DMS 273 (cell line): ENCODE results near the gene ELF5.

Experiments
- DNase-seq: peaks from one replicate; lab custom pipeline; 2025; ENCODE audit not compliant: unreplicated experiment; lab: John Stamatoyannopoulos, UW

ELF5 gene

DNA sequence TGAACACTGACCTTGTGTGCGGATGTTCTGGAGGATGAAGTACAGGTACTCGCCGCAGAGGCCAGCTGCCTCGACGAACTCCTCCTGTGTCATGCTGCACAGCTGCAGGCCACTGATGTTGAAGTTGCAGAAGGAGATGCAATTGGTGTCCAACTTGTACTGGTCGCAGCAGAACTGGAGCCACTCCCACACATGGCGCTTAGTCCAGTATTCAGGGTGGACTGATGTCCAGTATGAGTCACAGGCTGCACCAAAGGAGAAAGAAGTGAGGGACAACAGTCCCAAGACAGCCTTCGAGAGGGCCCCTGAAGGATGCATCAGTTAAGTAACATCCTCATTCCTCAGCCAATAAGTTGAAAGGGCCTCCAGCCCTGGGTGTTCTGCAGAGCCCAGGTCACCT lies 20.1 kb downstream of the ELF5 start:
- no peak for DNase-seq

DNA sequence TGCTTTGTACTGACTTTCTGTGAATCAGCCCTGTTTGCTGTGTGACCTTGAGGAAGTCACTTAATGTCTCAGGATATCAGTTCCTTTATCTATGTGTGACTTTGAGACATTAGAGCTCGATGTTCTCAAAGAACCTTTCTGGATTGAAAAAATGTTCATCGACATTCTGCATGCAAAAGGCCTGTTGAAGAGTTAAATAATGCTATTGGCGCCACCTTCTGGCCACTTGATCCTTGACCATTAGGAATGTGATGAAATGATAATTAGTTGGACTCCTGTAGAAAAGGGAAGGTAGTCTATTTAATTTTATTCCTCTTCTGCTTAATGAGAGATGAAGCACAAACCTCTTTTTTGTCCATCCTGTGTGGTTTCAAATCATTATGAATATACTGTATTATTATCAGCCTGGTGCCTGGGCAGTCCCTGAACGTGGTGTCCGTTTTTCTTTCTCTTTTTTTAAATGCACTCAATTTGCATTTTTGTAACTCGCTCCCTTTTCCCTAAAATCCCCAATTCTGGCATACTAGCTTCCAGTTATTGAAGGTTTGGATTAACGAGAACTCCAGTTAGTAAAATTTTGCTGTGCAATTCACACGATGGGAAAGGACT lies 20.7 kb downstream of the ELF5 start:
- peak; percentile 79 for DNase-seq

DNA sequence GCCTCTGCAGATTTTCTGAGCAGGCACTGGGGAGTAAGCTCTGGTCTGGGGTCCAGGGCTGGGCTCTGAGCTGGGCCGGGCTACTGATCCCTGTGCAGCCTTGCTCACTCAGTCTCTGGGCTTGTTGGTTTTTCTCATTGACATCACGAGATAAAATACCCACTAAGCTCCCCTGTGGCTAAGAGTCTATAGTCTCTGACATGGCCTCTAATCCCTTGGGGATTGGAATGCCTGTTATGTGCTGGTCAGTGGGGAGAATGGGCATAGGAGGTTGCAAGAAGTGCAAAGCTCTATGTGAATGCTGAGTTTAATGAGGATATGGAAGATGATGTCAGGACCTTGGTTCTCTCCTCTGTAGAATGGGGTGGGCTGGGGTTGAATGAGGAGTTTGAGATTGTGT lies 23.3 kb downstream of the ELF5 start:
- DNase-seq = no peak

DNA sequence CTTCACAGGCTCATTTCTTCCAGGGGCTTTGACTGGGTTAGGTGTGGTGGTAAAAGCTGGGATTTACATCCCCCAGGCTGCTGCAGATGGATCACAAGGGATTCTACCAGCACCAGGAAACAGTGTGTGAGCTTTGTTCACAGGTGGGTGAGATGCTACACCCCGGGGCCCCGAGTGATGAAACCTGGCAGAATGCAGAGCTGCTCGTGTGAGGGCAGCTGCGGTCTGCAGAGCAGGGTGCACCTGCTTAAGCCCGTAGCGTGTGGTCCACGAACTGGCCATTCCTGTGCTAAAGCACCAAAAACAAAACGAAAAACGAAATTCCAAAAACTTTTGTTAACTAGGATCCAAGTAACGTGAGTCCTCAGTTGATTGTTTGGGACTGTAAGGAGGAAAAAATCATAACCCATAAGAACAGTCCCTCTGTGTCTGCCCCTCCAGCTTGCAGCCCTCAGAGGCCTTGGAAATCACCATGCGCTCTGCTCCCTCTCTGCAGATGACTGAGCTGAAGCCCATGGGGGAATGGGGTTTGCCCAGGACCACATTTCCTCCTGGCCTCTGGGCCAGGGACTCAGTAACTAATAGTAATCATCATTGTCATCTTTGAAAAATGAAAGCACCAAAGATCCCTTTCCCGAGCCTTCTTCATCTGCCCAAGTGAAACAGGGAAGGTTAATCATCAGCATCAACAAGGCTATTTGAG lies 24.6 kb downstream of the ELF5 start:
- DNase-seq = no peak

DNA sequence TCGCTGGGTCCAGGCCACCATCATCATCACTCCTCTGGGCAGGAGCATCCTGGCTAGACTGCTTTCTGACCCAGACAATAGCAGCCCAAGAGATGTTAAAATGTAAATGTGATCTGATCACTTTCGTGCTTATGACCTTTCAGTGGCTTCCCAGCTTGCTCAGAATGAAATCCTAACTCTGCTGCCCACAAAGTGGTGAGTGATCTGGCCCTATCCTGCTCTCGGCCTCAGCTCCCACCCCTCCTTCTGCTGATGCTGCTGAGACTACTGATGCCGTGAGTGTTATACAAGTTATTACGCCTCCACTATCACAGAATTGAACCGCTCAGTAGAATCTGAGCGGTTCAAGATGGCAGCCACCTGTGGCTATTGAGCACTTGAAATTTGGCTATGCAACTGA lies 26.2 kb downstream of the ELF5 start:
- DNase-seq = no peak

DNA sequence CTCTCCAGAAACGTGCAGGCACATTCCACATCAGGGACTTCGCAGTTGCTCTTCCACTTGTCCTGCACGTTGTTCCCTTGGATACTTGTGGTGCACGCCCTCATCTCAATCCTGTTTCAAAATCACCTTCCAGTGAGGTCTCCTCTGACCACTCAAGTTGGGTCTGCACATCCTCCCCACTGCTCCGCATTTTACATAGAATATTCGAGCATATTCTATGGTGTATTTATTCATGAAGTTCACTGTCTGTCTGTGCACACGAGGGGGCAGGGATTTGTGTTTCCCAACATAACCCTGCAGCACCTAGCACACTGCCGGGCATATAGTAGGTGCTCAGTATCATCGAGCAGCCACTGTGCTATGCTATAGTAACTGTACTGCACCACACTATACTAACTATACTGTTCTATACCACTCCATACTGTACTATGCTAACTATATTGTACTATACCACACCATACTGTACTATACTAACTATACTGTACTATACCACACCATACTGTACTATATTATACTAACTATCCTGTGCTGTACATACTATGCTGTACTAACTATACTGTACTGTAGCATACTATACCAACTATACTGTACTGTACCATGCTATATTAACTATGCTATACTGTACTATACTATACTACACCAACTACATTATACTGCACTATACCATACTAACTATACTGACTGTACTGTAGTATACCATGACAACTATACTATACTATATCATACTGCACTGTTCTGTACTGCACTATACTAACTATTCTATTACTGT lies 30.3 kb downstream of the ELF5 start:
- DNase-seq = no peak

DNA sequence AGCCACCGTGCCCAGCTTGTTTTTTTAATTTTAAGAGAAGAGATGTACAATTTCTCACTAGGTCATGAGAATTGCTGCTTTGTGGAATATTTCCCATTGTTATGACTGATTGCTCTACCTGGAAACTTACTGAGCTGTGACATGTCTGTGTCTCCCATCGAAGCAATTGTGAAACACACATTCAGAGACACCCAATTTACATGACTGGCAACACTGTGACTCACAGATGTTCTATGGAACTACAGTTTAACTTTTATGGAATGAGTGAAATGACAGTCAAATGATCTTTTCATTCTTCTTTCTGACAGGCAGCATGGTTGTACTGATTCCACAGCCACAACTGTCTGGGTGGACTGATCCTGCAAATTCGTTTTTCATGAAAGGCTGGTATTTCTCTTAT lies 32.3 kb downstream of the ELF5 start:
- no peak for DNase-seq

DNA sequence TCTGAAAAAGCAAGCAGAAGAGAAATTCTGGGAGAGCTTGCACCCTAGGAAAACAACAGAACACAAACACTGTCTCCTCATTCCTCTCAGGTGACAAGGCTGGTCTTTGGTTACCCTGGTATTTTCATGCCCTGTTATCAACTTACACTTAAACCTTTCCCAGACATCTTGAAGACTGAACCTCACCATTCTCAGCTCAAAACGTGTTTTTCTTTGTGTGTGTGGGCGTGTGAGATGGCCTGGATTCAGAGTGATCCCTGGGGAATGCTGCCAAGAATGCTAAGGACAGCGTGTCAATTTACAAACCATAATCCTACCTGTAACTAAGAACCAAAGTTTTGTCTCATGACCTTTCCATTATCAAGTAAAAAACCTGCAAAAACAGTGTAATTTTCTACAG lies 33.3 kb downstream of the ELF5 start:
- DNase-seq = no peak

DNA sequence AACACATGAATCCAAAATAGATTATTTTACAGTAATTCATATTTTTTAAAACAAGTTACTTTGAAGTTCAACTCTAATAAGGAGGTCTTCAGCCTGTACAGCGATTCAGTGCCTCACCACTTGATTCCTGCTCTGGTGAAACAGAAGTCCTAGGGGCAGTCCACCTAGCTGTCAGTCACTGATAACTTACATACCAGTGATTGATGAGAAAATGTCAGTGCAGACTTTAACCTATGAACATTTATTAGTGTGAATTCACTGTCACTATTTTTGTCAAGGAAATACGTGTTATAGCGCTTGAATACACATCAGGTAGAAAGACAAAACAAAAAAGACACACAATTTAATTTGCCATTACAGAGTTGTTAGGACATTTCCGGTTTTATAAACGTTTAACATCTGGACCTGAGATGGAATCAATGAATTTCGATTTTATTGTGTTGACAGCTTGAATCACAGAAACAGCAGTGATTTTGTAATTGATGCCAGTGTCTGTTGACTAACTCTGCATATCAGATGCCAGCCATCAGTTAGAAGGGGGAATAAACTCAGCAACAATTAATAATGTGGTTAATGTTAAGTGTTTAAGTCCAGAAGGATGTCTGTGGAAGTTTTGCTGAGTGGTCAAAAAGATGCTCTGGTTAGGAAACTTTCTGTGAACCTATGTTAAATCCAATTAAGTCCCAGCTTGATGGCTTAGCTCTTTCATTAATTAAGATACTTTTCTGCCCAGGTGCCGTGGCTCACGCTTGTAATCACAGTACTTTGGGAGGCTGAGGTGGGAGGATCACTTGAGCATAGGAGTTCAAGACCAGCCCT lies 34.5 kb downstream of the ELF5 start:
- DNase-seq = no peak

DNA sequence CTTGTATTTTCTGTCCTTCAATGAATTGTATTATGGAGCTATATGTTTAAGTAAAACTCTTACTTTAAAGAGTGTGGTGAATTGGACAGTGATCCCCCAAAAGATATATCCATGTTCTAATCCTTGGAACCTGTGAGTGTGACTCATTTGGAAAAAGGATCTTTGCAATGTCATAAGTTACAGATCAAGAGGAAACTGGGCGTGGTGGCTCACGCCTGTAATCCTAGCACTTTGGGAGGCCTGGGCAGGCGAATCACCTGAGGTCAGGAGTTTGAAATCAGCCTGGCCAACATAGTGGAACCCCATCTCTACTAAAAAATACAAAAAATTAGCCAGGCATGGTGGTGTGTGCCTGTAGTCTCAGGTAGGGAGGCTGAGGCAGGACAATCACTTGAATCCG lies 36.7 kb downstream of the ELF5 start:
- DNase-seq = no peak

DNA sequence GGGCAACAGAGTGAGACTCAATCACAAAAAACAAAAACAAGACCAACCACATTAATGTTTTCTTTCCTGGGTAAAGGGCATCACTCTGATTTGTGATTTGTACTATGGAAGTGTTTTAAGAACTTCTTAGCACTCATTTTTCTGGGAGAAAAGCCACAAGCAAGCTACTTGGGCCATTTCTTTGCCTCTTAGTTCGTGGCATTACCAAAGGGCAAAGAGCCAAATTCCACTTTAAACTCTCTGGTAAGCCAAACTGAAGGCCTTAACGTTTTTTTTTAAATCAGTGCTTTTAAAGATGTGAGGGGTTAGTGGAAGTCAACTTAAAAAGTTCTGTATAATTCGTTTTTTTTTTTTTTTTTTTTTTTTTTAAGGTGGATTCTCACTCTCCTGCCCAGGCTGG lies 37.9 kb downstream of the ELF5 start:
- DNase-seq = no peak

DNA sequence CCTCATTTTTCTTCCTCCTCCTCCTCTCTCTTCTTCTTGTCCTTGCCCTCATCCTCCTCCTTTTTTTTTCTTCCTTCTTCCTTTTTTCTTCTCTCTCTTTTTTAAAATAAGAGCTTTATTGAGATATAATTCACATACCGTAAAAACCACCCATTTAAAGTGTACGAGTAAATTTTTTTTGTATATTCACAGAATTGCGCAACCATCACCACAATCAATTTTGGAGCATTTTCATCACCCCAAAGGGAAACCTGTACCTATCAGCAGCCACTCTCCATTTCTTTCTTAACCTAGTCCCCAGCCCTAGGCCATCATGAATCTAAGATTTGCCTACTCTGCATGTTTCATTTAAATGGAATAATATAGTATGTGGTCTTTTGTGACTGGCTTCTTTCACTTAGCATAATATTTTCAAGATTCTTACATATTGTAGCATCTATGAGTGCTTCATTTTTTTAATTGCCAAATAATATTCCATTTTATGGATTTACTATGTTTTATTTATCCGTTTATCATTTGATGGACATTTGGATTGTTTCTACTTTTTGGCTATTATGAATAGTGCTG lies 39.9 kb downstream of the ELF5 start:
- no peak for DNase-seq

DNA sequence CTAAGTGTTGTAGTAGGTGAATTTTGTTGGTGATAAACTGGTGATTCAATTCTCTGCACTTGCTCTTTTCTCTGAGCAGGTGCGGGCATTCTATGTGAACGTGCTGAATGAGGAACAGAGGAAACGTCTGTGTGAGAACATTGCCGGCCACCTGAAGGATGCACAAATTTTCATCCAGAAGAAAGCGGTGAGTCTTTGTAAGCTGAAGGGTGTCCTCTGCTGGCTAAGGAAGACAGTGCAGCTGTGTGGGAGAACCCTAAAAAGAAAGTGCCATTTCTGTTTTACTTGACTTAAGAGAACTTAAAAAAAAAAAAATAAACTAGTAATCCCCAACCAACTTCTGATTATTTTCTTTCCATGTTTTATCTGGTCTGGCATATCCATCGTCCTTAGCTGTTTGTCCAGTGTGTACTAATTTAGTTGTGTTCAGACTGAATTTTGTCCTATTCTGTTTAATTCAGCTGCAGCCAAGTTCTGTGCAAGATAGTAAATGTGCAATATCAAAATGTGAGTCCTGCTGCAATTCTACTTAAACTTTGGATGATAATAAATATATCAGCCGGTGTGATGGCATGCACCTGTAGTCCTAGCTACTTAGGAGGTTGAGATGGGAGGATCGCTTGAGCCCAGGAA lies 45.3 kb downstream of the ELF5 start:
- peak; percentile 33 for DNase-seq

DNA sequence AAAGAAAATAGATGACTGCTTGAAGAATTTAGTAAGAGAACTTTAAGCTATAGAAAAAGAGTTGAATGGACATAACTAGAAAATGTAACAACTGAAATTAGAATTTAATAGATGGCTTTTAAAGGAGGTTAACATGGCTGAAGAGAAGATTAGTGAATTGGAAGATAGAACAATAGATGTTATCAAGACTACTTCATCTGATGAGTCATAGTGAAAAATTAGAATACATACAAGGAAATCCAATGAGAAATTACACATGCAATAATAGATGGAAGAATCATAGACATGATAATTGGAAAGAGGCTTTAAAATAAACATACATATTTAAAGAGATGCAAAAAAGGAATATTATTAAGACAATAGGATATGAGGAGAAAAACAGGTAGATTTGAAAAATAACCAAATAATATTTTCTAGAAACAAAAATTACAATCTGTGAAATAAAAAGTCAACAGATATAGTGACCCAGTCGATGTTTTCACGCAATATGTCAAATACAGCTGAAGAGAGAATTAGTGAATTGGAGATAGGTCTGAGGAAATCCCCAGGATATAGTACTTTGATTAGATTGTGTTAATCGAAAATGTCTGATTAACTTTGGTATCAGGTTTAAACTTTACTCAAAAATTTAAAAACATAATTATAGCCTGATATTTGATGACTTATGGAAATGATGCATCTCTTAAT lies 46.6 kb downstream of the ELF5 start:
- no peak for DNase-seq

DNA sequence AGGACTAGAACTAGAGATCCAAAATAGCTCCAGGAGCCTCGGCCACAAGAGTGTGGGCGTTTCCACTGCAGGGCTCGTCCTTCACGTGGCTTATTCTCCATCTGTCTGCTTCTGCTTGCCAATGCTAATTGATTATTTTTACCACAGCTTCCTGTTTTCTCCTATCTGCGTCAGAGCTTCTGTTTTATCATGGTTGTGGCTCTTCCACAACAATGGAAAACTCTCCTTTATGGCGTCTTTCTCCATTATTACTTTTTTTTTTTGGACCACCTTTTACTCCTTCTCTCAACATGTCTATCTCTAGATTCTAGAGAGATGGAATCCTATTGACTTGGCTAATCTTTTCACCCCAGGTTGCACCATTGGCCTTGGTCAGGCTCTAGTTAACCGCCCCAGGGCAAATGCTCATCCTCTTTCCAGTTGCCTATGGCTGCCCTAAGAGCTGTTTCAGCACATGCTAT lies 49.0 kb downstream of the ELF5 start:
- peak; percentile 41 for DNase-seq

DNA sequence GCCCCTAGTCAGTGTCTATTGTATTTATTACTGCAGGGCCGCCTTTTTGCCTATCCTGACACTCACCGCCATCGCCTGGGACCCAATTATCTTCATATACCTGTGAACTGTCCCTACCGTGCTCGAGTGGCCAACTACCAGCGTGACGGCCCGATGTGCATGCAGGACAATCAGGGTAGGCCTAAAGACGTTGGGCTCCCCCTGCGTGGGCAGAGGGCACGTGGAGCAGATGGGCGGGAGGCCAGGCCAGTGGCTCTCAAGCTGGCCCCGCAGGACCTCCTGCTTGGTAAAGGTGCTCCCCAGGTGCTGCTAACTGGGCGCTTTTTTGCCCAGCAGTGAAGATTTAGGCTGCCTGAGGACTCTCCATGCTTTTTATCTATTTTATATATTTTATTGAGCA lies 52.4 kb downstream of the ELF5 start:
- DNase-seq = no peak

DNA sequence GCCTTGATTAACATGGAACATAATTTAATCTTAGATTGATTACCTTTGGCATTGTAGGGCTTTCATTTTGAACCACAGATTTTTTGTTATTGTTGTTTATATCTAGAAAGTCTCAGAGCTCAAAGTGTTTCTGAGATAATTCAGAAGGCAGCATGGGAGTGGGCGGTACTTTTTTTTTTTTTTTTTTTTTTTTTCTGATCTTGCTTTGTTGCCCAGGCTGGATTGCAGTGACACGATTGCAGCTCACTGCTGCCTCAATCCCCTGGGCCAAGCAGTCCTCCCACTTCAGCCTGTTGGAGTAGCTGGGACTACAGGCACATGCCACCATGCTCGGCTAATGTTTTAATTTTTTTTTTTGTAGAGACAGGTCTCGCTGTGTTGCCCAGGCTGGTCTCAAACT lies 53.3 kb downstream of the ELF5 start:
- DNase-seq = no peak

DNA sequence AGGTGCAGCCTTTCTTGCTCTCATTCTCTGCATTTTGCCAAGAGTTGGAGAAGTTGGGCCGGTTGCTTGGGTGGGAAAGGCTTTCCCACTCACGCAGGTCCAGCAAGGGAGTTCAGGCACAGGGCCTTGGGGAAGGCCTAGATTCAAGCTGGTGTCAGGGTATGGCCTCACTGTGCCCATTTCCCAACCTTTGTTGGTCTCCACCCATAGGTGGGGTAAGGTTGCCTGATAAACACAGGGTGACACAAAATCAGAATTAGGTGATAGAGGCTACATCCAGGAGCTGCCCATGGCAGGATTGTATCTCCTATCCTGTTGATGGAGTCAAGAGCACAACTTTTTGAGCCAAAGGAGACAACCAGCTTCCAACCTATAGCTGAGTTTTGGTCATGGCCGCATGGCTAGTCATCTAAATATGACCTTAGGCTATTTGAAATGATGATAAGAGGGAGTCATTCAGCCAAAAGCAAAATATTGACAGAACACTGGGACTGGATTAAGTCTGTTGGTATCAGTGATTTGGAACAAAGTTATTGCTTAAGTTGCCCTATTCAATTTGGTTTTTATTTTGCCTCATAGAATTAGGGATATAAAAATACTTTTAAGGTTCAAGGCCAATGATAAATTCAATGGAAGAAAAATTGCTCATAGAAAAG lies 54.0 kb downstream of the ELF5 start:
- no peak for DNase-seq

DNA sequence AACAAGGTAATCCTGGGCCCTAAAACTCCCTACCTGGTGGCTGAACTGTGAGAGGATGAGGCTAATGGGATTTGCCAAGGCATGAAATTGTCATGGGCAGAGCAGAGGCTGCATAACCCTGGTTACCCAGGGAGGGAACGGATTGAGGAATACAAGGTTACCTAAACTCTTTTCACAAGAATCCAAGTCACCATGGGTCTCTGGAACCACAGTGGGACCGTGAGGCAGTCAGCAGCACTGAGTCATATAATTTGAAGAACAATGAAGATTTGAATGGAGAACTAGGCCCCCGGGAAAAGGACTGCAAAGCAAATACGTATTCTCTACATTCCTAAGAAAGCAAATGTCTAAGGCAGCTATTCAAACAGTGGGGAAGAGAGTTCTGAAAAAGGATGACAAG lies 55.1 kb downstream of the ELF5 start:
- DNase-seq = no peak

DNA sequence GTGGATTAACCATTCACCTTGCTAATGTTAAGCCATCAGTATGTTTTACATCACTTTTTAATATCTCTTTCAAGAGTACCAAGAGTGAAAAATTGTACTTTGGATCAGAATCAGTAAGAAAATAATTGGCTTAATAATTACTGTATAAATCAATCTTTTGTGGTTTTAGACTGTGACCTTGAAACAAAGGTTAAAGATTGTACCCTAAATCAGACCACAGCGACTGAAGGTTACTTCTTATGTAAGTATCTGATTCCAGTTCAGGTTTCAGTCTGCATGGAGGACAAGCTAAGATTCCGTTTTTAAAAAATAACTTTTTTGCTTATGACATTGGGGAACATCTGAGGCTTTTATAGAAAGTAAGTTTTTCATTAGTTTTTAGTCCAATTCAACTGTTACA lies 56.0 kb downstream of the ELF5 start:
- no peak for DNase-seq
